H9 (cell line): ENCODE data around the gene SLC25A19. TPM values are rescaled to one million over a fixed set of nuclear protein-coding genes. Genes with fewer than 3 reads are reported as not detected.

Experiments
- DNase-seq: peaks from one replicate; pipeline ENCODE4 v3.0.0-alpha.2; 2017
- H2AFZ ChIP-seq: one replicate; pipeline ENCODE4 v1.6.1; 2013; ENCODE audit warnings: mild to moderate bottlenecking, low read length, control low read depth, moderate library complexity
- H2AK5ac ChIP-seq: 2 replicates; pipeline ENCODE4 v1.6.1; 2013; ENCODE audit warnings: low read length, control low read depth, mixed read lengths; ENCODE audit not compliant: insufficient read length
- H2BK120ac ChIP-seq: one replicate; pipeline ENCODE4 v1.6.1; 2013; ENCODE audit warnings: low read depth, mild to moderate bottlenecking, low read length, control low read depth, inconsistent platforms; ENCODE audit not compliant: poor library complexity, severe bottlenecking
- H2BK12ac ChIP-seq: 2 replicates; pipeline ENCODE4 v1.6.1; 2013; ENCODE audit warnings: low read length, control low read depth, mixed read lengths, low read depth; ENCODE audit not compliant: insufficient read length
- H2BK15ac ChIP-seq: 2 replicates; pipeline ENCODE4 v1.6.1; 2013; ENCODE audit warnings: low read depth, low read length, control low read depth
- H2BK20ac ChIP-seq: one replicate; pipeline ENCODE4 v1.6.1; 2013; ENCODE audit warnings: low read depth, mild to moderate bottlenecking, low read length, control low read depth, inconsistent platforms; ENCODE audit not compliant: poor library complexity, severe bottlenecking
- H2BK5ac ChIP-seq: 2 replicates; pipeline ENCODE4 v1.6.1; 2013; ENCODE audit warnings: low read length, control low read depth, mixed read lengths; ENCODE audit not compliant: insufficient read length
- H3K14ac ChIP-seq: 2 replicates; pipeline ENCODE4 v1.6.1; 2013; ENCODE audit warnings: low read length, control low read depth; ENCODE audit not compliant: insufficient read depth
- H3K18ac ChIP-seq: 2 replicates; pipeline ENCODE4 v1.6.1; 2013; ENCODE audit warnings: low read depth, mild to moderate bottlenecking, mixed read lengths, low read length, control low read depth; ENCODE audit not compliant: insufficient read length
- H3K23ac ChIP-seq: 2 replicates; pipeline ENCODE4 v1.6.1; 2013; ENCODE audit warnings: low read length, control low read depth, mixed read lengths, low read depth; ENCODE audit not compliant: insufficient read length
- H3K23me2 ChIP-seq: 2 replicates; pipeline ENCODE4 v1.6.1; 2013; ENCODE audit warnings: low read depth, mild to moderate bottlenecking, mixed read lengths, low read length, control low read depth; ENCODE audit not compliant: insufficient read length, poor library complexity, severe bottlenecking
- H3K27ac ChIP-seq: 2 replicates; pipeline ENCODE4 v1.5.1; 2013; ENCODE audit warnings: low read length, control low read depth, mixed read lengths, low read depth; ENCODE audit not compliant: insufficient read length
- H3K27me3 ChIP-seq: 2 replicates; pipeline ENCODE4 v1.6.1; 2013; ENCODE audit warnings: low read length, control low read depth, inconsistent platforms; ENCODE audit not compliant: insufficient read depth
- H3K4ac ChIP-seq: 2 replicates; pipeline ENCODE4 v1.6.1; 2013; ENCODE audit warnings: low read depth, mild to moderate bottlenecking, control low read depth, inconsistent platforms, low read length, moderate library complexity
- H3K4me1 ChIP-seq: 2 replicates; pipeline ENCODE4 v1.6.1; 2013; ENCODE audit warnings: low read length, control low read depth, inconsistent platforms; ENCODE audit not compliant: insufficient read depth
- H3K4me2 ChIP-seq: 2 replicates; pipeline ENCODE4 v1.6.1; 2013; ENCODE audit warnings: low read length, control low read depth, mixed read lengths; ENCODE audit not compliant: insufficient read length, insufficient read depth
- H3K56ac ChIP-seq: 2 replicates; pipeline ENCODE4 v1.6.1; 2013; ENCODE audit warnings: low read depth, mild to moderate bottlenecking, mixed read lengths, low read length, control low read depth; ENCODE audit not compliant: insufficient read length
- H3K79me1 ChIP-seq: 2 replicates; pipeline ENCODE4 v1.6.1; 2013; ENCODE audit warnings: low read depth, mild to moderate bottlenecking, moderate library complexity, low read length, control low read depth, inconsistent platforms; ENCODE audit not compliant: insufficient read depth, poor library complexity, severe bottlenecking
- H3K79me2 ChIP-seq: 2 replicates; pipeline ENCODE4 v1.6.1; 2013; ENCODE audit warnings: low read length, control low read depth, inconsistent platforms; ENCODE audit not compliant: insufficient read depth
- H3K9ac ChIP-seq: 2 replicates; pipeline ENCODE4 v1.6.1; 2013; ENCODE audit warnings: low read length, control low read depth, mixed read lengths; ENCODE audit not compliant: insufficient read length; ENCODE audit errors: extremely low read depth
- H3K9me3 ChIP-seq: one replicate; pipeline ENCODE4 v1.6.1; 2013; ENCODE audit warnings: low read depth, low read length, inconsistent platforms; ENCODE audit not compliant: control insufficient read depth
- H3T11ph ChIP-seq: one replicate; pipeline ENCODE4 v1.6.1; 2013; ENCODE audit warnings: mild to moderate bottlenecking, low read length, control low read depth, inconsistent platforms
- H4K20me1 ChIP-seq: one replicate; pipeline ENCODE4 v1.6.1; 2013; ENCODE audit not compliant: control insufficient read depth, insufficient read length, insufficient read depth
- H4K5ac ChIP-seq: 2 replicates; pipeline ENCODE4 v1.6.1; 2013; ENCODE audit warnings: low read depth, mild to moderate bottlenecking, mixed read lengths, low read length, control low read depth; ENCODE audit not compliant: insufficient read length
- H4K8ac ChIP-seq: replicated peaks from 2 replicates; pipeline ENCODE4 v1.6.1; 2013; ENCODE audit warnings: low read length, control low read depth, mixed read lengths, low read depth; ENCODE audit not compliant: insufficient read length
- H4K91ac ChIP-seq: 2 replicates; pipeline ENCODE4 v1.6.1; 2013; ENCODE audit warnings: low read depth, mild to moderate bottlenecking, moderate library complexity, mixed read lengths, low read length, control low read depth; ENCODE audit not compliant: insufficient read length
- H3K27ac Mint-ChIP-seq, 3 experiments: 2 replicates in 2 of 3; 3 replicates in 1 of 3; pipeline ENCODE4 v1.8.0; 2020 to 2021; ENCODE audit warnings: mixed read lengths in 3 of 3, mild to moderate bottlenecking in 1 of 3, moderate library complexity in 1 of 3
- H3K27me3 Mint-ChIP-seq: 2 replicates; pipeline ENCODE4 v1.8.0; 2021; ENCODE audit warnings: low read depth, mild to moderate bottlenecking, moderate library complexity, mixed read lengths
- H3K36me3 Mint-ChIP-seq, 3 experiments: 2 replicates in 2 of 3; 3 replicates in 1 of 3; pipeline ENCODE4 v1.8.0; 2020 to 2021; ENCODE audit warnings: low read depth in 3 of 3, mixed read lengths in 3 of 3; ENCODE audit not compliant: insufficient read depth in 1 of 3
- H3K4me1 Mint-ChIP-seq, 2 experiments: 2 replicates each; pipeline ENCODE4 v1.8.0; 2020; ENCODE audit warnings: mixed read lengths in 2 of 2
- H3K4me3 Mint-ChIP-seq, 2 experiments: 2 replicates in 1 of 2; 3 replicates in 1 of 2; pipeline ENCODE4 v1.8.0; 2020 to 2021; ENCODE audit warnings: mild to moderate bottlenecking in 2 of 2, mixed read lengths in 2 of 2, moderate library complexity in 1 of 2
- H3K9me3 Mint-ChIP-seq, 2 experiments: 2 replicates in 1 of 2; 3 replicates in 1 of 2; pipeline ENCODE4 v1.8.0; 2020; ENCODE audit warnings: mild to moderate bottlenecking in 2 of 2, mixed read lengths in 2 of 2, moderate library complexity in 1 of 2
- CTCF ChIP-seq: fragments of 200-600 bp; sonication (generic); conservative IDR thresholded peaks from 3 replicates; pipeline ENCODE4 v1.8.0; 2021; ENCODE audit warnings: antibody characterized with exemption, mild to moderate bottlenecking
- WGBS: extraction: QIAGEN DNeasy Blood & Tissue Kit; methylation state at CpG from one replicate; pipeline ENCODE4 v1.1.7; 2013; ENCODE audit warnings: missing lambda C conversion rate, low lambda C conversion rate, mixed read lengths; ENCODE audit not compliant: insufficient read length; ENCODE audit errors: extremely low coverage; 5-methylcytosine and 5-hydroxymethylcytosine counted together
- total RNA-seq: library from RNA; stranded (reverse); gene quantifications from 2 replicates; pipeline ENCODE4 v1.2.1, GENCODE V29; 2021

The SLC25A19 gene
- total RNA-seq, 1 experiment from 2014 or later: 24.2 TPM

GRCh38 chr17:75228847-75229246 is 60.4 kb downstream of the SLC25A19 start:
- H4K91ac ChIP-seq: no peak overlapping the region
- Mint-ChIP-seq H3K9me3 (no peaks in the 10 kb centered on the region), H3K27ac (no peak overlapping the region), H3K4me1 (no peaks in the 10 kb centered on the region), H3K36me3 (peaks cover 43 to 91% (median 85%) of the 10 kb centered on the region in 3 experiments), H3K4me3 (no peak overlapping the region), H3K27me3 (no peaks in the 10 kb centered on the region)
- no peak overlapping the region for H2BK5ac ChIP-seq
- no peaks in the 10 kb centered on the region for H3K23me2 ChIP-seq
- no peak overlapping the region for H3K56ac ChIP-seq
- TF ChIP-seq CTCF: no peak
- no peak overlapping the region for H3K27ac ChIP-seq
- DNase-seq: no peak
- H2BK120ac ChIP-seq: no peak overlapping the region
- no peaks in the 10 kb centered on the region for H3K4me1 ChIP-seq
- no peak overlapping the region for H3K14ac ChIP-seq
- H3K79me2 ChIP-seq: no peaks in the 10 kb centered on the region
- no peaks in the 10 kb centered on the region for H4K20me1 ChIP-seq
- no peak overlapping the region for H3K4ac ChIP-seq
- H3K79me1 ChIP-seq: no peaks in the 10 kb centered on the region
- H3K18ac ChIP-seq: no peak overlapping the region
- no peak overlapping the region for H3K9ac ChIP-seq
- no peak overlapping the region for H2BK12ac ChIP-seq
- H3K9me3 ChIP-seq: no peaks in the 10 kb centered on the region
- no peak overlapping the region for H4K8ac ChIP-seq
- no CpG with 5 or more reads among the region's 4 CpGs for WGBS
- H3T11ph ChIP-seq: no peak overlapping the region
- H2AK5ac ChIP-seq: no peak overlapping the region
- no peak overlapping the region for H3K4me2 ChIP-seq
- H3K27me3 ChIP-seq: no peaks in the 10 kb centered on the region
- H2BK15ac ChIP-seq: no peak overlapping the region
- no peak overlapping the region for H3K23ac ChIP-seq
- no peak overlapping the region for H2BK20ac ChIP-seq
- no peak overlapping the region for H4K5ac ChIP-seq
- no peak overlapping the region for H2AFZ ChIP-seq
